ENCODE results near the gene RIPOR3.
"Not testable (repeated sequence)": the region's sequence is repeated elsewhere in the genome, so short reads cannot be mapped to it uniquely, and the experiment has no call there.

RIPOR3 gene

DNA sequence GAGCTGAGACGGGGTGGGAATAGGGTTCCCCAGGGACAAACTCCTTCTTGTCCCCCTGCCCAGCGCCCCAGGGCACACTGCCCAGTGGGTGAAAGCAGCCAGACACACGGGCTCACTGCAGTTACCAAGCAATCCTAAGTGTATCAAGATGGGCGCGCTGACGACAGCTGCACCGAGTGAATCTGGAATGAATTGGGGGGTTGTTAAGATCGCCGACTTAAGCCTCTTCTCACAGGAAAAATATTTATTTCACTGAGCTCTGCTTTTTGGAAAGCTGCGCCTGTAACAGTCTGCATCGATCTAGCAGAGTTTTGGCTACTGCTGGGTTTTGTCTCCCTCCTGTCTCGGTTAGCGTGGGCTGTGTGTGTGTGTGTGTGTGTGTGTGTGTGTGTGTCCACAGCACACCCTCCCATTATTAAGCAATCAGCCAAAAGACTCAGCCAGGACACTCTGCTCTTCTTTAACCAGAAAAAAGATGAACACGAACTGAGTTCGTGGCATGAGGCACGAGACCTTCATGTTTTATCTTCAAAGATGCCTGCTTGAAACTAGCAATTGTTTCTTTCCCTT lies 35.9 kb downstream of the RIPOR3 start:
- DNase-seq (ENCODE audit: low read depth in 2 of 2): no peak

DNA sequence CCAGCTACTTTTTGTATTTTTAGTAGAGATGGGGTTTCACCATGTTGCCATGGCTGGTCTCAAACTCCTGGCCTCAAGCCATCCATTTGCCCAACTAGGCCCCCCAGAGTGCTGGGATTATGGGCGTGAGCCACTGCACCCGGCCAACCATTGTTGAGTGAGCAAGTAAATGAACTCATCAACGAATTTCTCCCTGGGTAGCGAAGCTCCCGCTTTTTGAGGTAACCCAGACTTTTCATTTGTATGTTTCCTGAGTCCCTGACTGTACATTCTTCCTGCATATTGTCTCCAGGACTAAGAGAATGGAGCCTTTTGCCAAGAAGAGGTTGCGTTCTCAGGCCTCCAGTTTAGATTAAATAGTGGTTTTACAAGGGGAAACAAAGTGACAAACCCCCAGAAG lies 36.4 kb downstream of the RIPOR3 start:
- DNase-seq (ENCODE audit: low read depth in 2 of 2): no peak

GRCh38 chr20:50652702-50653294 lies 38.5 kb downstream of the RIPOR3 start:
- DNase-seq (ENCODE audit: low read depth in 2 of 2): no peak

DNA sequence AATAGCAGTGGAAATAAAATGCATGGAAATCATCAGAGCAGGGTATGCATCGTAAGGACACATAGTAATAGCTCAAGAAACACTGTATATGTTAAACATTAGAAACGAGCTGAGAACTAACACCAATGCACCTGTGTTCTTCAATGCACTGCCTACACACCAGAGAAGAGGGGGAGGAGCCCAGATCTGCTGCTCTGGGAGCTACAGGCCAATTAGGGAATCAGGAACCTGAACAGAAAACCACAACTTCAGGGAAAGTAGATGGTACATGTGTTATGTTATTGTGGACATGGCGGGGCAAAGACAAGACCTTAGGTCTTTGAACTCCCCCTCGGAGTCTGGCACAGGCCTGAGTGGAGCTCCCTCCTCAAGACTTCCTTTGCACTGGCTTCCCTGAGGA lies 39.7 kb downstream of the RIPOR3 start:
- no peak for DNase-seq (ENCODE audit: low read depth in 2 of 2)

DNA sequence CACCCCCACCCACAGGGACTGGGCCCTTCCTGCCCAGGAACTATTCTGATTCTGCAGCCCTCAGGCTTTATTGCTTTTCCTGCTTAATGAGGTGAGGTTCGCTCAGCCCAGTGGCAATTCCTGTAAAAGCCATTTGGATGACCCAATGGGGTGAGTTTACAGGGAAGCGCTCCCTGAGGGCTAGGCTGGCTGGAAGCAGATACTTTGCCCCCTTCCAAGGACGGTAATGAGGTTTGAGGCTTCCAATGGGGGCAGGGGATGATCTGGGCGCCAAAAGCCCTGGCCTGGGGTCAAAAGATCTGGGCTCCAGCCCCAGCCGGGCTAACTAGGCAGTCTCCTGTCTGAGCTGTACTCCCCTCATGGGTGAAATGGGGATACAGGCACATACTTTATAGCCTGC lies 41.8 kb downstream of the RIPOR3 start:
- DNase-seq (ENCODE audit: low read depth in 2 of 2): no peak

GRCh38 chr20:50648651-50649050 lies 42.7 kb downstream of the RIPOR3 start:
- DNase-seq (ENCODE audit: low read depth in 2 of 2): no peak

- no peak for DNase-seq (ENCODE audit: low read depth in 2 of 2)
These were observed 44.8 kb downstream of the RIPOR3 start for GRCh38 chr20:50646483-50646996.

- DNase-seq (ENCODE audit: low read depth in 2 of 2): no peak
These were observed 45.9 kb downstream of the RIPOR3 start for GRCh38 chr20:50645253-50646068.

- DNase-seq (ENCODE audit: low read depth in 2 of 2): no peak
These were observed 49.0 kb downstream of the RIPOR3 start for GRCh38 chr20:50642288-50642803.

DNA sequence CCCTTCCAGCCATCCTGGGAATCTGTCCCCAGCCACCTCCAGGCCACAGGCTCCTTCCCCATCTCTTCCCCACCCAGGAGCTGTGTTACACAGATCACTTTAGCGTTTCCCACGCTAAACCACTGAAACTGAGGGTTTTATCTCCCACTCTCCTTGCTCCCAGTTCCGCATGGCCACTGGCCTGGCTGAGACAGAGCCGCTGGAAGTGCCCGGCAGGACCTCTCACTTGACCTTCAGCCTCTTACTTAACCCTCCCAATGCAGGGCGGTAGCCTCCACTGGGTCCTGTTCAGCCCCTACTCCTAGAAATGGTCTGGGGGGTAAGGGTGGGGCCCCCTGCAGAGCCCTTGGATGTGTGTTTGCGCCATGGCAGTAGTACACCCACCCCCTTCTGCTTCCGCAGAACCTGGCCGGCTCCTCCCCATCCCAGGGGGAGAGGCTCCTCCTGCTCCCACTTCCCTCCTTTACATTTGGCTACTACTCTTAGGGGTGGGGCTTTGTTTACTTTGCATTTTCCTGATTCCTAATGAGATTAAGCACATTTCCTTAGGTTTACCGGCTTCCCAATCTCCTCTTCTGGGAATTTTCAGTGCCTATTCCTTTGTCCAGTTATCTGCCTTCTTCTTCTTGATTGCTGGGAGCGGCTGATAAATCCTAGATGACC lies 49.6 kb downstream of the RIPOR3 start:
- DNase-seq (ENCODE audit: low read depth in 2 of 2): not testable (repeated sequence)

DNA sequence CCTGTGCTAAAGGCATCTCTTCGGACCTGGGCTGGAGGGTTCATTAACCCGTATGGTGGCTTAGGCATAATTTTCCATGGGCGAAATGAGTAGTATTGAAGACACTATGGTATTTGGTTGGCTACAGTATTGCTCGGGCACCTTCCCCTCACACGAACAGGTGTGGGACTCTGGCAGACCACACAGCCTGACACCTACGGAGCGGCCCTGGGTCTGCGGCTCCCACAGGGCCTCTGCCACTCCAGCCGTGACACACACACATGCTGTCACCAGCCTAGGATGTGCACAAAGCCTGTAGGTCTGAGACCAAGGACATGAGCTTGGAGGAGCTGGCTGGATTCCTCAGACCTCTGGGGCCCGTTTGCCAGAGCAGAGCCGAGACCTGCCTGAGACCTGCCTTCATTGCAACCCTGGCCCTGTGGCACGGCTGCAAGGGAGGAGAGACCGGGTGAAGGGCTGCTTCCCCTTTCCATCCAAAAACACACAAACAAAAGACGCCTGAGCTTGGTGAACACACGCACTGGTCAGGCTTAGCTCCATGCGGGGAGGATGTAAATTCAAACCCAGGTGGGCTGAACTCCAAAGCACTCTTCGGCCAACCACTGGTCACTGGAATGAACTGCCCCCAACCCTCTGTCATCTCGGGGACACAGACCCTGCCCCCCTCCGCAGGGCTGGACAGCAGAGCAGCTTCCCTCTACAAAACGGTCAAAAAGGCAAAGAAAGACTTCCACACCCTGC lies 51.2 kb downstream of the RIPOR3 start:
- not testable (repeated sequence) for DNase-seq (ENCODE audit: low read depth in 2 of 2)

- not testable (repeated sequence) for DNase-seq (ENCODE audit: low read depth in 2 of 2)
These were observed 53.1 kb downstream of the RIPOR3 start for GRCh38 chr20:50638015-50638847.

- DNase-seq (ENCODE audit: low read depth in 2 of 2): no peak
These were observed 54.5 kb downstream of the RIPOR3 start for GRCh38 chr20:50636601-50637540.

- DNase-seq (ENCODE audit: low read depth in 2 of 2): peak in 1 of 2 donors; percentile 15
These were observed 55.4 kb downstream of the RIPOR3 start for GRCh38 chr20:50635676-50636600.

- no peak for DNase-seq (ENCODE audit: low read depth in 2 of 2)
These were observed 56.3 kb downstream of the RIPOR3 start for GRCh38 chr20:50635014-50635557.

DNA sequence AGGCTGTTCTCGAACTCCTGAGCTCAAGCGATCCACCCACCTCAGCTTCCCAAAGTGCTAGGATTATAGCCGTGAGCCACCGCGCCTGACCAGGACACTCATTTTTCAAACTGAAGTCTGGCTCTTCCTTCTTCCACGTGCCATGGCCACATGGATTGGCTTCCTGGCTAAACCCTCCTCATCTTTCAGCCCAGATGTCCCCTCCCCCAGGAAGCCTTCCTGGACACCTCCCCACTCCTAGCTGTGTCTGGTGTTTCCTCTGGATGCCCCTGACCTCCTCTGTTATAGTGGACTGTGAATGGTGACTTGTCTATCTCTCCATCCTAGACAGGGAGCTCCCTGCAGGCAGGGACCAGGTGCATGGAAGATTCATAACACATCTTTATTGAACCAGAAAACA lies 57.2 kb downstream of the RIPOR3 start:
- DNase-seq (ENCODE audit: low read depth in 2 of 2): no peak

DNA sequence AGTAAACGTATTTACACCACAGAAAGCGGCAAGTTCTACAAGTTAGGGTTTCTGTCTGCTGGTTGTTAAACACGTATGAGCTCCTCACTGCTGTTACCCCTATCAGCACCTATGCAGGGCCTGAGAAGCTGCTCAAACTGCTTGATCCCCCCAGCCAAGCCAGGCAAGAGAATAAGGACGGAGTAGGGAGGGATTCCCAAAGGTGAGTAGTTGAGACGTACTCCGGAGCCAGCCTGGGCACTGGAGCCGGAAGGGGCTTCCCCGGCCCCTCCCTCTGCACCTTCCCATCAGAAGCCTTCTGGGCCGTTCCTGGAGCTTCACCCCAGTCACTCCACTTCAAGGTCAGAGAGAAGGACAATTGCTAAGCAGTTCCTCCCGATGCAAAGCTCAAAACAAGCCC lies 58.0 kb downstream of the RIPOR3 start:
- DNase-seq (ENCODE audit: low read depth in 2 of 2): no peak

- DNase-seq (ENCODE audit: low read depth in 2 of 2): no peak
These were observed 58.6 kb downstream of the RIPOR3 start for GRCh38 chr20:50632701-50633100.
